ENCODE data around the gene CATSPERB. TPM values are rescaled to one million over a fixed set of nuclear protein-coding genes. Genes with fewer than 3 reads are reported as not detected.

CATSPERB gene
- total and polyA plus RNA-seq, 2 experiments from 2014 or later = 0.27 to 0.38 TPM

GRCh38 chr14:91770185-91770584 lies 38.3 kb upstream of the CATSPERB start:
- DNase-seq (ENCODE audit: low spot score) (no peak), ATAC-seq (no peak)
- H3K27me3 ChIP-seq (ENCODE audit: insufficient read depth) = no peaks in the 10 kb centered on the region

More at GRCh38 chr14:91770185-91770584, 38.3 kb upstream of the CATSPERB start:
- Histone ChIP-seq H3F3A (replicated peaks; ENCODE audit: low read depth) (no peaks in the 10 kb centered on the region), H3K36me3 (ENCODE audit: insufficient read depth) (no peaks in the 10 kb centered on the region), H4K20me1 (replicated peaks; ENCODE audit: insufficient read depth) (no peaks in the 10 kb centered on the region), H3K4me3 (no peak overlapping the region), H3K9me2 (ENCODE audit: insufficient read depth) (no peaks in the 10 kb centered on the region), H3K27ac (ENCODE audit: low read depth) (no peak overlapping the region), H3K79me2 (replicated peaks; ENCODE audit: insufficient read depth) (no peaks in the 10 kb centered on the region), H3K4me1 (ENCODE audit: insufficient read depth) (no peaks in the 10 kb centered on the region), H2AFZ (no peak overlapping the region), H3K4me2 (no peak overlapping the region)
- Mint-ChIP-seq H3K9me3 (no peaks in the 10 kb centered on the region), H3K36me3 (ENCODE audit: low read depth) (no peaks in the 10 kb centered on the region), H3K4me1 (peaks cover 6% of the 10 kb centered on the region; the same call in 2 of the 3 replicates), H3K4me3 (no peak overlapping the region), H3K27me3 (ENCODE audit: insufficient read depth, low read depth, poor library complexity) (peaks cover 2% of the 10 kb centered on the region), H3K27ac (no peak overlapping the region)
- no peak for TF ChIP-seq CTCF (conservative IDR thresholded peaks at IDR 0.05; ENCODE audit: low read depth in 2 of 2)
- no peak for TF ChIP-seq CREB1 (CRISPR knock-in tag; IDR thresholded peaks at IDR 0.05; ENCODE audit: low read depth)
- TF ChIP-seq ETS1 (IDR thresholded peaks at IDR 0.05) = no peak
- no peak for TF ChIP-seq JUNB (IDR thresholded peaks at IDR 0.05; ENCODE audit: unreplicated experiment)
- TF ChIP-seq ZNF462 (CRISPR knock-in tag; IDR thresholded peaks at IDR 0.05) = no peak
- TF ChIP-seq ZNF114 (CRISPR knock-in tag; IDR thresholded peaks at IDR 0.05) = no peak
- TF ChIP-seq EZH2phosphoT487 (IDR thresholded peaks at IDR 0.05; ENCODE audit: unreplicated experiment) = no peak
- TF ChIP-seq ZNF331 (CRISPR knock-in tag; IDR thresholded peaks at IDR 0.05; ENCODE audit: low read depth) = no peak
- TF ChIP-seq STAT1 (IDR thresholded peaks at IDR 0.05; ENCODE audit: unreplicated experiment) = no peak
- TF ChIP-seq NANOG (IDR thresholded peaks at IDR 0.05; ENCODE audit: borderline replicate concordance) = no peak
- TF ChIP-seq POLR2AphosphoS5 (IDR thresholded peaks at IDR 0.05; ENCODE audit: low read depth) = no peak
- no peak for TF ChIP-seq REST (IDR thresholded peaks at IDR 0.05; ENCODE audit: unreplicated experiment)
- TF ChIP-seq EZH2 (IDR thresholded peaks at IDR 0.05; ENCODE audit: low read depth, unreplicated experiment) = no peak

Data from GM23338 (cell line).